ENCODE results near the gene XK. TPM values are rescaled to one million over a fixed set of nuclear protein-coding genes. Genes with fewer than 3 reads are reported as not detected.

The XK gene
- total RNA-seq, 6 donors from 2014 or later = under 0.01 to 5.7 (median 1.8) TPM

DNA sequence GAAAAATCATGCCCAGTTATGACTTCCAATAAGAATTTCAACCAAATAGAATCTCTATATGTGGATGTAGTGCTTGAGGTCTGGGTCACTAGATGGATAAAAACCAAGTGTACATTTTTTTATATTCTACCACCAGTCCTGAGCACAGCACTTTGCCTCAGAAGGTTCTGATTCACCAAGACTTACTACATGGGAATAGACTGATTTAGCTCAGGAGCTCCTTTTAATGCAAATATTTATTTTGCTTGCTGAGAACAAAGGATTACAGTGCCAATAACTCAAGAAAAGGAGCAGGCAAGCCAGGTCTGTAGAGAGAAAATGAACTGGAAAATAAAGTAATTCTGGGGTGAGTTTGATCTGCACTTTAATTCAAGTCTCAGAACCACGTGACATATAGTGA lies 6.4 kb upstream of the XK start:
- DNase-seq (no peak), ATAC-seq (ENCODE audit: low FRiP score in 2 of 2) (no peak)
- Histone ChIP-seq H3K4me3 (no peak overlapping the region), H3K27ac (no peak overlapping the region), H3K36me3 (no peaks in the 10 kb centered on the region), H3K4me1 (no peaks in the 10 kb centered on the region), H3K9me3 (no peaks in the 10 kb centered on the region), H3K27me3 (no peaks in the 10 kb centered on the region)
- WGBS, 2 donors = 45 to 73% methylated on average over 1 of the region's 1 CpG
- TF ChIP-seq CTCF (IDR thresholded peaks at IDR 0.05) = no peak
- TF ChIP-seq POLR2AphosphoS5 (IDR thresholded peaks at IDR 0.05) = no peak
- no peak for TF ChIP-seq EP300 (IDR thresholded peaks at IDR 0.05)
- TF ChIP-seq POLR2A (IDR thresholded peaks at IDR 0.05) = no peak

GRCh38 chrX:37679888-37680287 lies 5.7 kb upstream of the XK start:
- ATAC-seq (ENCODE audit: low FRiP score in 2 of 2) = no peak
- Histone ChIP-seq H3K9me3 (no peaks in the 10 kb centered on the region), H3K36me3 (no peaks in the 10 kb centered on the region), H3K4me3 (no peak overlapping the region), H3K27ac (no peak overlapping the region), H3K27me3 (no peaks in the 10 kb centered on the region), H3K4me1 (no peaks in the 10 kb centered on the region)
- no peak for TF ChIP-seq POLR2AphosphoS5 (IDR thresholded peaks at IDR 0.05)
- no peak for TF ChIP-seq CTCF (IDR thresholded peaks at IDR 0.05)
- TF ChIP-seq POLR2A (IDR thresholded peaks at IDR 0.05) = no peak
- no peak for TF ChIP-seq EP300 (IDR thresholded peaks at IDR 0.05)
- DNase-seq = no peak
- 64 to 81% methylated on average over 1 of the region's 1 CpG for WGBS, 2 donors

DNA sequence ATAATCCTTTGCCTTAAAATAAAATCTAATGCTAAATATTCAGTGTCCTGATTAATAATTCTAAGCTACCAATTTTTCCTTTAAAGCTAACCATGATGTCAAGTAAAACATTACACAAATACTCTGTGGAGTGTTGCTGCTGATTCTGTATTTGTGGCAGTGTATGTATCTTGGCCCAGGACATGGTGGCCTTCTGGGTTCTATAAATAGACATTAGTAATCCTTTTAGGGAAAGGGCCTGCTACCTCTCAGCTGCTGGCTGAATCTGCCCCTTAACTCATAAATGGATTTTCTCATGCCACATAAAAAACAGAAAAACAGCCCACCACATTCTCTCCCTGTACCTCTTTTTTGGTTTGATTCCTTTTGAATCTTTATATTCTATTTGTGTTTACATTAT lies 1.2 kb upstream of the XK start:
- ATAC-seq (ENCODE audit: low FRiP score in 2 of 2) = no peak
- Histone ChIP-seq H3K36me3 (no peaks in the 10 kb centered on the region), H3K27ac (no peak overlapping the region), H3K27me3 (no peaks in the 10 kb centered on the region), H3K9me3 (no peaks in the 10 kb centered on the region), H3K4me3 (no peak overlapping the region), H3K4me1 (peaks cover 0 to 10% (median 0%) of the 10 kb centered on the region in 4 donors)
- no peak for DNase-seq
- TF ChIP-seq POLR2AphosphoS5 (IDR thresholded peaks at IDR 0.05) = no peak
- no peak for TF ChIP-seq EP300 (IDR thresholded peaks at IDR 0.05)
- no peak for TF ChIP-seq CTCF (IDR thresholded peaks at IDR 0.05)
- TF ChIP-seq POLR2A (IDR thresholded peaks at IDR 0.05) = no peak

DNA sequence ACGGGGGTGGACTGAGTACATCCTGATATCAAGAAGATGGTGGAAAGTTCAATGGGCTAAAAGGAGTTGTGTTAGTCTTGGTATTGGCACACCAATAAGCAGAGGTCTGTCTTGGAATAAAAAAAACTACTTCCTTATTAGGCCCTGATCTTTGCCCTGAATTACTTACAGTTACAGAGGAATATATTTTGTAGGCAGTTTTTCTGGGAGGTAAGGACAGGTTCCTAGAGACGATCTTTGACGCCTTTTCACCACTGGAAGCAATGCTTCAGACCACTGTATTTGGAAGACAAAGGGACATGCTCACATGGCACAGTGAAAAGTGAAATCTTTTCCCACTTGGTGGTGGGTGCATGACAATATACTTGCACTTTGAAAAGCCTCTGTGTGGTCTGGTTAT lies 618 bp upstream of the XK start:
- Histone ChIP-seq H3K4me3 (peak overlapping the region in 3 of 4 donors; percentile 47 to 55 (median 54)), H3K4me1 (peaks cover 0 to 10% (median 0%) of the 10 kb centered on the region in 4 donors), H3K27me3 (no peaks in the 10 kb centered on the region), H3K27ac (peak overlapping the region in 2 of 4 donors; percentile 1 to 75), H3K9me3 (no peaks in the 10 kb centered on the region), H3K36me3 (no peaks in the 10 kb centered on the region)
- ATAC-seq (ENCODE audit: low FRiP score in 2 of 2) (no peak), DNase-seq (no peak)
- TF ChIP-seq CTCF (IDR thresholded peaks at IDR 0.05) (no peak), POLR2AphosphoS5 (IDR thresholded peaks at IDR 0.05) (no peak), EP300 (IDR thresholded peaks at IDR 0.05) (no peak), POLR2A (IDR thresholded peaks at IDR 0.05) (no peak)
- WGBS, 2 donors = 80 to 88% methylated on average over 3 of the region's 3 CpGs

- H3K9me3 ChIP-seq = no peaks in the 10 kb centered on the region
- TF ChIP-seq CTCF (IDR thresholded peaks at IDR 0.05) = no peak
- TF ChIP-seq POLR2AphosphoS5 (IDR thresholded peaks at IDR 0.05) = no peak
- H3K36me3 ChIP-seq = no peaks in the 10 kb centered on the region
- ATAC-seq (ENCODE audit: low FRiP score in 2 of 2) = no peak
- no peaks in the 10 kb centered on the region for H3K27me3 ChIP-seq
- peak overlapping the region in 2 of 4 donors; percentile 52 to 75 for H3K27ac ChIP-seq
- WGBS, 2 donors = 75 to 80% methylated on average over 7 to 9 of the region's 9 CpGs
- no peak for DNase-seq
- peak overlapping the region in 3 of 4 donors; percentile 47 to 55 (median 54) for H3K4me3 ChIP-seq
- H3K4me1 ChIP-seq = peaks cover 0 to 10% (median 0%) of the 10 kb centered on the region in 4 donors
Observed at GRCh38 chrX:37686369-37686995, 891 bp downstream of the XK start.
